Osteocyte (in vitro differentiated cells): Measurements from ENCODE around the gene FAT2. TPM values are rescaled to one million over a fixed set of nuclear protein-coding genes. Genes with fewer than 3 reads are reported as not detected.

Source experiments
- DNase-seq: peaks from one replicate; pipeline ENCODE4 v3.0.0; 2021; ENCODE audit warnings: mixed read lengths; ENCODE audit not compliant: unreplicated experiment; ENCODE audit errors: extremely low spot score
- H3K27ac Mint-ChIP-seq: one replicate; pipeline ENCODE4 v1.8.0; 2021; ENCODE audit warnings: mild to moderate bottlenecking, mixed read lengths; ENCODE audit not compliant: unreplicated experiment
- H3K27me3 Mint-ChIP-seq: one replicate; pipeline ENCODE4 v1.8.0; 2021; ENCODE audit warnings: mixed read lengths; ENCODE audit not compliant: unreplicated experiment
- H3K36me3 Mint-ChIP-seq: one replicate; pipeline ENCODE4 v1.8.0; 2021; ENCODE audit warnings: mixed read lengths; ENCODE audit not compliant: unreplicated experiment
- H3K4me1 Mint-ChIP-seq: one replicate; pipeline ENCODE4 v1.8.0; 2021; ENCODE audit warnings: mixed read lengths; ENCODE audit not compliant: unreplicated experiment
- H3K4me3 Mint-ChIP-seq: one replicate; pipeline ENCODE4 v1.8.0; 2021; ENCODE audit warnings: mild to moderate bottlenecking, moderate library complexity, mixed read lengths; ENCODE audit not compliant: unreplicated experiment
- H3K9me3 Mint-ChIP-seq: one replicate; pipeline ENCODE4 v1.8.0; 2021; ENCODE audit warnings: mixed read lengths; ENCODE audit not compliant: unreplicated experiment
- total RNA-seq: library from RNA; stranded (reverse); gene quantifications from 2 replicates; pipeline ENCODE4 v1.2.1, GENCODE V29; 2021
- TF ChIP-seq, protein P1 (sequence below): fragments of 200-600 bp; sonication (generic); IDR thresholded peaks from 2 replicates; pipeline ENCODE4 v1.5.0; 2021; ENCODE audit warnings: antibody characterized with exemption, mild to moderate bottlenecking, moderate library complexity

Gene FAT2
- total RNA-seq, 1 donor from 2014 or later = 30.1 TPM

DNA sequence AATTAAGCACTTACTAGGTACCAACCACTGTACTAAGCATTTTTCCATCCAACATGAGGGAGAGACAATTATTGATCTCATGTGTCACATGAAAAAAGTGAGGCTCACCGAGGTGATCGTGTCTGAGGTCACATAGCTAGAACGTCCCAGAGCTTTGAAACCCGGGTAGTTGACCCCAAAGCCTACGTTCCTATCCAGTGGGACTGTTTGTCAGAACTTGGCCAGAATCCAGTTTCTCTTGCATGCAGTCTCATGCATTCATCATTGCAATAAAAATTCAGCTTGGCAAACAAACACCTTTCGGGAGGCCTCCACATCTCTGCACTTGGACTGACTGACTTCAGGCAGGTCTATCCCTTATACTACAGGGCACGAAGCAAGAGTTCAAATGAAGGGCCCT, 23.4 kb upstream of the FAT2 start:
- TF ChIP-seq, protein P1, sequence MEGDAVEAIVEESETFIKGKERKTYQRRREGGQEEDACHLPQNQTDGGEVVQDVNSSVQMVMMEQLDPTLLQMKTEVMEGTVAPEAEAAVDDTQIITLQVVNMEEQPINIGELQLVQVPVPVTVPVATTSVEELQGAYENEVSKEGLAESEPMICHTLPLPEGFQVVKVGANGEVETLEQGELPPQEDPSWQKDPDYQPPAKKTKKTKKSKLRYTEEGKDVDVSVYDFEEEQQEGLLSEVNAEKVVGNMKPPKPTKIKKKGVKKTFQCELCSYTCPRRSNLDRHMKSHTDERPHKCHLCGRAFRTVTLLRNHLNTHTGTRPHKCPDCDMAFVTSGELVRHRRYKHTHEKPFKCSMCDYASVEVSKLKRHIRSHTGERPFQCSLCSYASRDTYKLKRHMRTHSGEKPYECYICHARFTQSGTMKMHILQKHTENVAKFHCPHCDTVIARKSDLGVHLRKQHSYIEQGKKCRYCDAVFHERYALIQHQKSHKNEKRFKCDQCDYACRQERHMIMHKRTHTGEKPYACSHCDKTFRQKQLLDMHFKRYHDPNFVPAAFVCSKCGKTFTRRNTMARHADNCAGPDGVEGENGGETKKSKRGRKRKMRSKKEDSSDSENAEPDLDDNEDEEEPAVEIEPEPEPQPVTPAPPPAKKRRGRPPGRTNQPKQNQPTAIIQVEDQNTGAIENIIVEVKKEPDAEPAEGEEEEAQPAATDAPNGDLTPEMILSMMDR = no peak

DNA sequence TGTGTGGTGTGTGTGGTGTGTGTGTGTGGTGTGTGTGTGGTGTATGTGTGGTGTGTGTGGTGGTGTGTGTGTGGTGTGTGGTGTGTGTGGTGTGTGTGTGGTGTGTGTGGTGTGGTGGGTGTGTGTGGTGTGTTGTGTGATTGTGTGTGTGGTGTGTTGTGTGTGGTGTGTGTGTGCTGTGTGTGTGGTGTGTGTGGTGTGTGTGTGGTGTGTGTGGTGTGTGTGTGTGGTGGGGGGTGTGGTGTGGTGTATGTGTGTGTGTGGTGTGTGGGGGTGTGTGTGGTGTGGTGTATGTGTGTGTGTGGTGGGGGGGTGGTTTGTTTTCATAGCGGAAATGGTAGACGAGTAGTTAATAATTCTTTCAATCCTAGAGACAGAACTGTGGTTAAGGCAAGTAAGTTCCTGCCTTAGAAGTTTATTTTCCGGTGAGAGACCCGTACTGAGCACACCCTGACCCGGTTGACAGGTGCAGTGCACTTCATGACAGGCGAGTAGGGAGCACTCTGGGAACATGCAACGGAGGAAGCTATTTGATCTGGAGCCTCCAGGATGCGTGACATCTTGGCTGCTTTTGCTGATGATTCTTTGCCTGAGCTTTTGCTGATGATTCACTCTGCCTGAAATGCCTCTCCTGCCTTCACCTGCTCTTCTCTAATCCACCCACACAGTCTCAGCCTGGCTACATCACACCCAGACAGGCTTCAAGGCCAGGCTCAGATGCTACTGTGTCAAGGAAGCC, 21.7 kb upstream of the FAT2 start:
- H3K27me3 Mint-ChIP-seq = peaks cover 4% of the 10 kb centered on the region
- no peak for DNase-seq
- H3K4me3 Mint-ChIP-seq = no peak overlapping the region
- H3K9me3 Mint-ChIP-seq = no peaks in the 10 kb centered on the region
- no peaks in the 10 kb centered on the region for H3K36me3 Mint-ChIP-seq
- TF ChIP-seq, protein P1 = no peak
- no peak overlapping the region for H3K27ac Mint-ChIP-seq
- peaks cover 23% of the 10 kb centered on the region for H3K4me1 Mint-ChIP-seq

More for the DNA sequence above, 23.4 kb upstream of the FAT2 start:
- Mint-ChIP-seq H3K4me3 (no peak overlapping the region), H3K9me3 (no peaks in the 10 kb centered on the region), H3K4me1 (peaks cover 37% of the 10 kb centered on the region), H3K27me3 (peaks cover 4% of the 10 kb centered on the region), H3K27ac (no peak overlapping the region), H3K36me3 (no peaks in the 10 kb centered on the region)
- DNase-seq = no peak

DNA sequence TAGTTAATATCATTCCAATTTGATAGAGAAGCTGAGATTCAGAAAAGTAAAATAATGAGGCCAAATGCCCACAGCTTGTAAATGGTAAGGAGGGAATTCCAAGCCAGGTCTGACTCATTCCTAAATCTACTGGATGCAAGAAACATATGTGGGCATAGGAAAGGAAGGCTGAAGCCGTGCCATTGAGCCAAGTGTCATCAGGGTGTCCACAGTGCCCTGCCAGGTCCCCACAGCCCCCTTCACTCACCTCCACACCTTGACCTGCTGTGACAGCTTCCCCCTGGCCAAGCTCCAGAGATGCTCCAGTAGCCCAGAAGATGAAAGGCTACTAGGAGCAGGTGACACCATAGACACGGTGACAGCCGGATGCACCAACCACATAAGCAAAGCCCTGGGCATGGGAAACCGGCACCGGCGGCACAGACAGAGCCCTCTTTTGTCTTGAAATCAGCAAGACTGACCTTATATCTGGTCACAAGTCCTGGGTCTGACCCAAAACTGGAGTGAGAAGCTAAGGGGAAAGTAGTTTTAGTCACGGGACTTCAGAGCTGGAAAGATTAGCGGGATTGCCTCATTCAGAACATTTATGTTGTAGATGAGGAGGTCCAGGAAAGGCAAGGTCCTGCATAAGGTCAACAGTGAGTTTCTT, 20.1 kb upstream of the FAT2 start:
- TF ChIP-seq, protein P1 = no peak
- H3K27ac Mint-ChIP-seq = no peak overlapping the region
- no peaks in the 10 kb centered on the region for H3K36me3 Mint-ChIP-seq
- H3K27me3 Mint-ChIP-seq = peaks cover 7% of the 10 kb centered on the region
- no peaks in the 10 kb centered on the region for H3K9me3 Mint-ChIP-seq
- peaks cover 21% of the 10 kb centered on the region for H3K4me1 Mint-ChIP-seq
- DNase-seq = no peak
- H3K4me3 Mint-ChIP-seq = no peak overlapping the region

DNA sequence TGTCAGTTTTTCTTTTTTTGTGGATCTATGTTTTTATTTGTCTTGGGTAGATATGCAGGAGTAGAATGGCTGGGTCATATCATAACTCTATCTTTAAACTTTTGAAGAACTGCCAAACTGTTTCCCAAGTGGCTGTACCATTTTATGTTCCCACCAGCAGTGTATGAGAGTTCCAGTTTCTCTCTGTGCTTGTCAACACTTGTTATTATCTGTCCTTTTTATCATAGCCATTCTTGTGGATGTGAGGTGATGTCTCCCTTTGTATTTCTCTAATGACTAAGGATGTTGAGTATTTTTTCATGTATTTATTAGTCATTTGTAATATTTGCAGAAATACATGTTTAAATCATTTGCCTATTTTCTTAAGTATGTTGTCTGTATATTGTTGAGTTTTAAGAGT, 17.4 kb upstream of the FAT2 start:
- Mint-ChIP-seq H3K36me3 (no peaks in the 10 kb centered on the region), H3K27me3 (peaks cover 29% of the 10 kb centered on the region), H3K27ac (no peak overlapping the region), H3K9me3 (no peaks in the 10 kb centered on the region), H3K4me1 (peaks cover 9% of the 10 kb centered on the region), H3K4me3 (no peak overlapping the region)
- TF ChIP-seq, protein P1 = no peak
- no peak for DNase-seq

DNA sequence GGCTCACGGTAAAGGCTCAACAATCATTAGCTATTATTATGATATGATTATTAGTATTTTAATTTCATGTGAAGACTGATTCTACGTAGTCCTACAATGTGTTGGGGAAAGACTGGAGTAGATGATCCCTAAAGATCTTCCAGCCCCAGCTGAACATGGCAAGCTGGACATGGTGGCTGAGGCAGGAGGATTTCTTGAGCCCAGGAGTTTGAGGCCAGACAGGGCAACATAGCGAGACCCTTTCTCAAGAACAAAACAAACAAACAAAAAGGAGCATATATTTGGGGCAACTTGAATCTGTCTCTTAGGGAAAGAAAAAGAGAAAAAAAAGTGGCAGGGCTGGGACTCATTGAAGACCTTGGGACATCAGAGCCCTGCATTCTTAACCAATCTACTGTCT, 16.2 kb upstream of the FAT2 start:
- no peaks in the 10 kb centered on the region for H3K9me3 Mint-ChIP-seq
- H3K27ac Mint-ChIP-seq = no peak overlapping the region
- peaks cover 13% of the 10 kb centered on the region for H3K4me1 Mint-ChIP-seq
- TF ChIP-seq, protein P1 = no peak
- H3K4me3 Mint-ChIP-seq = no peak overlapping the region
- no peak for DNase-seq
- no peaks in the 10 kb centered on the region for H3K36me3 Mint-ChIP-seq
- peaks cover 31% of the 10 kb centered on the region for H3K27me3 Mint-ChIP-seq
